Parathyroid adenoma (tissue), 2 donors: ENCODE data around the gene TNNT3.
"Not testable (repeated sequence)": the region's sequence is repeated elsewhere in the genome, so short reads cannot be mapped to it uniquely, and the experiment has no call there.

Experiments
- H2AFZ ChIP-seq: fragments of 300-600 bp; sonication (generic); one replicate; pipeline ENCODE4 v1.7.0; 2017; ENCODE audit warnings: antibody characterized with exemption, mild to moderate bottlenecking
- H3K27ac ChIP-seq: fragments of 300-600 bp; sonication (generic); one replicate; pipeline ENCODE4 v1.7.0; 2017
- H3K27me3 ChIP-seq: fragments of 300-600 bp; sonication (generic); one replicate; pipeline ENCODE4 v1.7.0; 2017; ENCODE audit warnings: low read length; ENCODE audit not compliant: control insufficient read depth, insufficient read depth
- H3K36me3 ChIP-seq: fragments of 300-600 bp; sonication (generic); one replicate; pipeline ENCODE4 v1.7.0; 2017; ENCODE audit warnings: low read length; ENCODE audit not compliant: control insufficient read depth, insufficient read depth
- H3K4me1 ChIP-seq: fragments of 300-600 bp; sonication (generic); one replicate; pipeline ENCODE4 v1.7.0; 2017; ENCODE audit warnings: control low read depth
- H3K4me2 ChIP-seq: fragments of 300-600 bp; sonication (generic); one replicate; pipeline ENCODE4 v1.7.0; 2017; ENCODE audit warnings: low read length
- H3K4me3 ChIP-seq: fragments of 300-600 bp; sonication (generic); one replicate; pipeline ENCODE4 v1.7.0; 2017; ENCODE audit warnings: low read depth, low read length
- H3K79me2 ChIP-seq: fragments of 300-600 bp; sonication (generic); one replicate; pipeline ENCODE4 v1.7.0; 2017; ENCODE audit warnings: control low read depth
- H3K9ac ChIP-seq: fragments of 300-600 bp; sonication (generic); one replicate; pipeline ENCODE4 v1.7.0; 2017; ENCODE audit warnings: mild to moderate bottlenecking
- H3K9me3 ChIP-seq: fragments of 300-600 bp; sonication (generic); one replicate; pipeline ENCODE4 v1.7.0; 2017; ENCODE audit warnings: low read length; ENCODE audit not compliant: control insufficient read depth
- TF ChIP-seq, protein P1 (sequence below): fragments of 300-600 bp; sonication (generic); IDR thresholded peaks from one replicate; pipeline ENCODE4 v1.7.0; 2017; ENCODE audit warnings: antibody characterized with exemption, mild to moderate bottlenecking
- donor health status: primary hyperparathyroidism.

TNNT3 gene

DNA sequence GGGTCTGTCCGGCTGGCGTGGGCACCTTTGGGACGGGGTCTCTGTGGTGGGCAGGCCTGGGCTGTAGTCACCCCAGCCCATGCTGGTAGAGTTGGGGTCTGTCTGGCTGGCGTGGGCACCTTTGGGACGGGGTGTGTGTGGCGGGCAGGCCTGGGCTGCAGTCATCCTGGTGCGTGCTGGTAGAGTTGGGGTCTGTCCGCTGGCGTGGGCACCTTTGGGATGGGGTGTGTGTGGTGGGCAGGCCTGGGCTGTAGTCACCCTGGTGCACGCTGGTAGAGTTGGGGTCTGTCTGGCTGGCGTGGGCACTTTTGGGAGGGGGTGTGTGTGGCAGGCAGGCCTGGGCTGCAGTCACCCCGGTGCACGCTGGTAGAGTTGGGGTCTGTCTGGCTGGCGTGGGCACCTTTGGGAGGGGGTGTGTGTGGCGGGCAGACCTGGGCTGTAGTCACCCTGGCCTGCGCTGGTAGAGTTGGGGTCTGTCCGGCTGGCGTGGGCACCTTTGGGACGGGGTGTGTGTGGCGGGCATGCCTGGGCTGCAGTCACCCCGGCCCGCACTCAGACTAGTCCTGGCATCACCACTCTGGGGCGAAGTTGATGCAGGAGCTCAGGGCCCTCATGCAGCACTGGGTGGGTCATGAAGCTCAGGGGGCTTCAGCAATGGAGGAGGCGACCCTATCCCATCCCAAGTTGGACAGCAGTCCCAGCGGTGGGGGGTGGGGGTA is 47.1 kb upstream of the TNNT3 start:
- Histone ChIP-seq H3K27ac (no peak overlapping the region), H3K27me3 (no peaks in the 10 kb centered on the region), H3K4me3 (no peak overlapping the region), H3K9me3 (no peaks in the 10 kb centered on the region), H3K79me2 (no peaks in the 10 kb centered on the region), H3K36me3 (no peaks in the 10 kb centered on the region), H3K9ac (no peak overlapping the region), H3K4me1 (no peaks in the 10 kb centered on the region), H2AFZ (no peak overlapping the region), H3K4me2 (no peak overlapping the region)
- TF ChIP-seq, protein P1, sequence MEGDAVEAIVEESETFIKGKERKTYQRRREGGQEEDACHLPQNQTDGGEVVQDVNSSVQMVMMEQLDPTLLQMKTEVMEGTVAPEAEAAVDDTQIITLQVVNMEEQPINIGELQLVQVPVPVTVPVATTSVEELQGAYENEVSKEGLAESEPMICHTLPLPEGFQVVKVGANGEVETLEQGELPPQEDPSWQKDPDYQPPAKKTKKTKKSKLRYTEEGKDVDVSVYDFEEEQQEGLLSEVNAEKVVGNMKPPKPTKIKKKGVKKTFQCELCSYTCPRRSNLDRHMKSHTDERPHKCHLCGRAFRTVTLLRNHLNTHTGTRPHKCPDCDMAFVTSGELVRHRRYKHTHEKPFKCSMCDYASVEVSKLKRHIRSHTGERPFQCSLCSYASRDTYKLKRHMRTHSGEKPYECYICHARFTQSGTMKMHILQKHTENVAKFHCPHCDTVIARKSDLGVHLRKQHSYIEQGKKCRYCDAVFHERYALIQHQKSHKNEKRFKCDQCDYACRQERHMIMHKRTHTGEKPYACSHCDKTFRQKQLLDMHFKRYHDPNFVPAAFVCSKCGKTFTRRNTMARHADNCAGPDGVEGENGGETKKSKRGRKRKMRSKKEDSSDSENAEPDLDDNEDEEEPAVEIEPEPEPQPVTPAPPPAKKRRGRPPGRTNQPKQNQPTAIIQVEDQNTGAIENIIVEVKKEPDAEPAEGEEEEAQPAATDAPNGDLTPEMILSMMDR, result no peak

DNA sequence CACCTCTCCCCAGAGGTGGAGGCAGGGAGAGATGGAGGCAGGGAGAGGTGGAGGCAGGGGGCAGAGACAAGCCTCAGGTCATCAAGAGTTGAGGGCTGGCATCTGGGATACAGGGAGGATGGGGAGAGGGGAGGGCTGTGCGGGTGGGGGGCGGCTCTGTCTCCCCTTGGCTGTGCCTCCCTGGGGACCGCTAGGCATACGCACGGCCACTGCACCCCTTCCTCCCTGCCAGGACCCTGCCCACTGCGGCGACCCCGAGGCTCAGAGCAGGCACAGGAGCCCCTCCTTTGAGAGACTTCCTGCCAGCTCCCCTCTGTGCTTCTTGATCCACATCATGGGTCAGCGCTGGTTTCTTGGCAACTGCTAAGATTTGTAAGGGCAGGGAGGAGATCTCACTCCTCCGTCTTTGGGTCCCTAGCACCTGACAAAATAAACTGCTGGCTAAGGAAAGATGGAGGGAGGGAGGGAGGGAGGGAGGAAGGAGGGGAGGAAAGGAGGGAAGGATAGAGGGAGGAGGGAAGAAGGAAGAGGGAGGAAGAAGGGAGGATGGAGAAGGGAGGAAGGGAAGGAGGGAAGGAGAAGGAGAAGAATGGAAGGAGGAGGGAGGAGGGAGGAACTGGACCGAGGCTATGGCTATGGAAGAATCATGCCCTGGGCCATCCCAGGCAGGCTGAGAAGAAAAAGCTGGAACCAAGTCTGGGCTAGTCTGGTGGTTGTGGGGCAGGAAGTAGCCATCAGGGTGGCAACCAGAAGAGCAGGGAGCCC is 46.3 kb upstream of the TNNT3 start:
- Histone ChIP-seq H3K27me3 (no peaks in the 10 kb centered on the region), H2AFZ (no peak overlapping the region), H3K4me3 (no peak overlapping the region), H3K36me3 (no peaks in the 10 kb centered on the region), H3K27ac (no peak overlapping the region), H3K9ac (no peak overlapping the region), H3K4me1 (no peaks in the 10 kb centered on the region), H3K79me2 (no peaks in the 10 kb centered on the region), H3K4me2 (no peak overlapping the region), H3K9me3 (no peaks in the 10 kb centered on the region)
- TF ChIP-seq, protein P1, result no peak

DNA sequence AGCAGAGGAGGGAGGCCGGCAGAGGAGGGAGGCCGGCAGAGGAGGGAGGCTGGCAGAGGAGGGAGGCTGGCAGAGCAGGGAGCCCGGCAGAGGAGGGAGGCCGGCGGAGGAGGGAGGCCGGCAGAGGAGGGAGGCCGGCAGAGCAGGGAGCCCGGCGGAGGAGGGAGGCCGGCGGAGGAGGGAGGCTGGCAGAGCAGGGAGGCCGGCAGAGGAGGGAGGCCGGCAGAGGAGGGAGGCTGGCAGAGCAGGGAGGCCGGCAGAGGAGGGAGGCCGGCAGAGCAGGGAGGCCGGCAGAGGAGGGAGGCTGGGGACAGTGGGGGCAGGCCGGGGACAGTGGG is 45.7 kb upstream of the TNNT3 start:
- H3K36me3 ChIP-seq, H3K4me1 ChIP-seq, H3K4me2 ChIP-seq, H3K9ac ChIP-seq, H3K79me2 ChIP-seq, H3K27me3 ChIP-seq, H3K9me3 ChIP-seq, H3K27ac ChIP-seq, H3K4me3 ChIP-seq, H2AFZ ChIP-seq: not testable (repeated sequence)

DNA sequence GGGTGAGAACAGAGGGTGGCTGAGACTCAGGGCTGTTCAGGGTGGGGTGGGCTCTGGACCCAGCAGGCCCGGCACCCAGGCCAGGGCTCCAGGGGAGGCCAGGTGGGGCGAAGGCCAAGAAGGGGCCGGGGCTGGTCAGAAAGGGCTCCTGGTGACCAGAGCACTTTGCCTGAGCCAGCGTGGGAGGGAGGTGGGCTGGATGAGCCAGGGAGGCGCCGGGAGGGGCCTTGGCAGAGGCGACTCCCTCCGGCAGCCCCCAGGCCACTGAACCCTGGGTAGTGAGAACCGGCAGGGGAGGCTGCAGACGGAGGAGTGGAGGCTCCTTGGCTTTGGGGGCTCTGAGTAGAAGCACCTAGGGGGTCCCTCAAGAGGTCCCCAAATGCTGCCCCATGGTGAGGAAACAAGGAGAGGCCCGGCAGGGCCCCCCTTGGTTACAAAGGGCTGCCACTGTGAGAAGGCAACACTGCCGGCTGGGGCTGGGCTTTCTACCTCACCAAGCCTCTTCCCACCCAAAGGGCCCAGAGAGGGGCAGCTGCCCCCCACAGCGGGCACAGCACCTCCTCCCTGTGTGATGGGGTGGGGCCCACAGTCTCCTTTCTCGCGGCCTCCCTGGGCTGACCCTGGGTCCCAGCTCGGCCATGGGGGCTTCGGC is 44.9 kb upstream of the TNNT3 start:
- not testable (repeated sequence) for H3K27me3 ChIP-seq, H3K9me3 ChIP-seq, H3K27ac ChIP-seq, H2AFZ ChIP-seq, H3K36me3 ChIP-seq, H3K9ac ChIP-seq, H3K4me1 ChIP-seq, H3K79me2 ChIP-seq, H3K4me3 ChIP-seq, H3K4me2 ChIP-seq

DNA sequence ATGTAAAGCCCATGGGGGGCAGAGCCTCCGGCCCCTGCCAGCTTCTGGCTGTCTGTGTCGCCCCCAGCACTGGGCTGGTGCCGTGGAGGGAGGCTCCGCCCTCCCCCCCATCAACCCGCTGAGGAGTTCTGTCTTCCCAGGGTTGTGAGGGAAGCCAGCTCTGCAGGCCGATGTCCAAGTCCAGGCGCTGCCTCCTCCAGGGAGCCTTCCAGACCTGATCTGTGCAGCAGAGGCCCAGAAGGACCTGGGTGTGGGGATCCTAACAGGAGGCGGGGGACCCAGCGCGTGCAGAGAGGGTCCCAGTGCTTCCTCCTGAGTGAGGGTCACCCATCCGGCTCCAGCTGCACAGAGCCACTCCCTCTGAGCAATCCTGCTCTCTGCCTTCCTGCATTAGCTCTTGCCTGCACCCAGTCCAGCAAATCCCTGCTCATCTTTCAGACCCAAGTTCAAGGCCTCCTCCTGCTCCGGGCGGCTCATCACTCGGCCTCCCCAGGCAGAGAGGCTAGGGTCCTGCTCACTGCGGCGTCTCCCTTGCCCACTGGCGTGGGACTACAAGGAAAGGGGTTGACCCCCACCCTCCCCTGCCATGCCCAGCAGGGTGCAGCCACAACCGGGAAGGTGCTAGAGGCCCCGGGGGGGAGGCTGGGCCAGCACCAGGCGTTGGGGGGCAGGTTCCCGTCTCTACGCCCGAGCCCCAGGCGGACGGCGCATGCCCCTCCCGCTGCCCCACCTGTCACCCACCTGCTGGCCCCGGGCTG is 44.2 kb upstream of the TNNT3 start:
- Histone ChIP-seq H3K4me3 (no peak overlapping the region), H3K36me3 (no peaks in the 10 kb centered on the region), H3K9ac (no peak overlapping the region), H3K9me3 (no peaks in the 10 kb centered on the region), H3K4me1 (no peaks in the 10 kb centered on the region), H3K79me2 (no peaks in the 10 kb centered on the region), H3K27ac (no peak overlapping the region), H2AFZ (no peak overlapping the region), H3K4me2 (no peak overlapping the region), H3K27me3 (no peaks in the 10 kb centered on the region)
- TF ChIP-seq, protein P1, result no peak

DNA sequence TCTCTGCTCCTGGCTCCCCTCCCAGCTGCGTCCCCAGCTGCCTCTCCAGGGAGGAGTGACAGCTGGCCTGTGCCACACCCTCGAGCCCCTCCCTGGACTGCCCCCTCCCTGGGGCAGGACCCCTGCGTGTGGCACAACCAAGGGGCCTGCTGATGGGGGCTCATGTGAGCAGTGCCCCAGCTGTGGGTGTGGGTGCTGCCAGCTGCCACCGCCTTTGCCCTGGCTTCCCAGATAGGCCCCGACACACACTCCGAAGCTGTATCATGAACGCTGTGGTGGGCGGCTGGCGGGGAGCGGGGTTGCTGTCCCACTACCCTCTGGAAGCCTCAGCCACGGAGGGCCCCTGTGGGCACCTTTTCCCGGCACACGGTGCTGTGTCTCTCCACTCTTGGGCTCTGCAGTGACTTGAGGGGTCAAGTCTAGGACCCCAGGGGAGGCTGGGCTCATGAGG is 43.6 kb upstream of the TNNT3 start:
- not testable (repeated sequence) for H3K27me3 ChIP-seq, H3K79me2 ChIP-seq, H3K36me3 ChIP-seq, H3K4me2 ChIP-seq, H3K9ac ChIP-seq, H3K4me1 ChIP-seq, H3K9me3 ChIP-seq, H3K4me3 ChIP-seq, H2AFZ ChIP-seq, H3K27ac ChIP-seq
